ENCODE data around the gene SEC61B. TPM values are rescaled to one million over a fixed set of nuclear protein-coding genes. Genes with fewer than 3 reads are reported as not detected.

SEC61B gene
- total and polyA plus RNA-seq, 10 of the 15 experiments (the other 5 are each of a cell fraction or from before 2014, with no cell fraction given), result 108 to 747 (median 301) TPM

DNA sequence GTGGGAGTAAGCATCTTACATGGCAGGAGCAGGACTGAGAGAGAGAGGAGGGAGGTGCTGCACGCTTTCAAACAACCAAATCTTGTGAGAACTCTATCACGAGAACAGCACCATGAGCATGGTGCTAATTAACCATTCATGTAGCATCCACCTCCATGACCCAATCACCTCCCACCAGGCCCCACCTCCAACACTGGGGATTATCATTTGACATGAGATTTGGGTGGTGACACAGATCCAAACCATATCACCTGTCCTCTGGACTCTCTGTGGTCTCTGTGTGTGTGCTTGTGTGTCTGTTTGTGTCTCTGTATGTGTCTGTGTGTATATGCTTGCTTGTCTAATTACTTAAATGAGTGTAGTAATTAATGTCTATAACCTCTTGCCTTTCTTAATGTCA, 31.1 kb downstream of the SEC61B start (continued):
- TF ChIP-seq SMAD1 (IDR thresholded peaks at IDR 0.05; ENCODE audit: low read depth, partially characterized antibody), result no peak
- TF ChIP-seq, protein P1, sequence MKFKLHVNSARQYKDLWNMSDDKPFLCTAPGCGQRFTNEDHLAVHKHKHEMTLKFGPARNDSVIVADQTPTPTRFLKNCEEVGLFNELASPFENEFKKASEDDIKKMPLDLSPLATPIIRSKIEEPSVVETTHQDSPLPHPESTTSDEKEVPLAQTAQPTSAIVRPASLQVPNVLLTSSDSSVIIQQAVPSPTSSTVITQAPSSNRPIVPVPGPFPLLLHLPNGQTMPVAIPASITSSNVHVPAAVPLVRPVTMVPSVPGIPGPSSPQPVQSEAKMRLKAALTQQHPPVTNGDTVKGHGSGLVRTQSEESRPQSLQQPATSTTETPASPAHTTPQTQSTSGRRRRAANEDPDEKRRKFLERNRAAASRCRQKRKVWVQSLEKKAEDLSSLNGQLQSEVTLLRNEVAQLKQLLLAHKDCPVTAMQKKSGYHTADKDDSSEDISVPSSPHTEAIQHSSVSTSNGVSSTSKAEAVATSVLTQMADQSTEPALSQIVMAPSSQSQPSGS (IDR thresholded peaks at IDR 0.05; ENCODE audit: low read length), result peak; percentile 43; the same call in 1 of the 2 replicates
- TF ChIP-seq, protein P2, sequence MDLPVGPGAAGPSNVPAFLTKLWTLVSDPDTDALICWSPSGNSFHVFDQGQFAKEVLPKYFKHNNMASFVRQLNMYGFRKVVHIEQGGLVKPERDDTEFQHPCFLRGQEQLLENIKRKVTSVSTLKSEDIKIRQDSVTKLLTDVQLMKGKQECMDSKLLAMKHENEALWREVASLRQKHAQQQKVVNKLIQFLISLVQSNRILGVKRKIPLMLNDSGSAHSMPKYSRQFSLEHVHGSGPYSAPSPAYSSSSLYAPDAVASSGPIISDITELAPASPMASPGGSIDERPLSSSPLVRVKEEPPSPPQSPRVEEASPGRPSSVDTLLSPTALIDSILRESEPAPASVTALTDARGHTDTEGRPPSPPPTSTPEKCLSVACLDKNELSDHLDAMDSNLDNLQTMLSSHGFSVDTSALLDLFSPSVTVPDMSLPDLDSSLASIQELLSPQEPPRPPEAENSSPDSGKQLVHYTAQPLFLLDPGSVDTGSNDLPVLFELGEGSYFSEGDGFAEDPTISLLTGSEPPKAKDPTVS (IDR thresholded peaks at IDR 0.05; ENCODE audit: low read depth, low read length), result no peak

DNA sequence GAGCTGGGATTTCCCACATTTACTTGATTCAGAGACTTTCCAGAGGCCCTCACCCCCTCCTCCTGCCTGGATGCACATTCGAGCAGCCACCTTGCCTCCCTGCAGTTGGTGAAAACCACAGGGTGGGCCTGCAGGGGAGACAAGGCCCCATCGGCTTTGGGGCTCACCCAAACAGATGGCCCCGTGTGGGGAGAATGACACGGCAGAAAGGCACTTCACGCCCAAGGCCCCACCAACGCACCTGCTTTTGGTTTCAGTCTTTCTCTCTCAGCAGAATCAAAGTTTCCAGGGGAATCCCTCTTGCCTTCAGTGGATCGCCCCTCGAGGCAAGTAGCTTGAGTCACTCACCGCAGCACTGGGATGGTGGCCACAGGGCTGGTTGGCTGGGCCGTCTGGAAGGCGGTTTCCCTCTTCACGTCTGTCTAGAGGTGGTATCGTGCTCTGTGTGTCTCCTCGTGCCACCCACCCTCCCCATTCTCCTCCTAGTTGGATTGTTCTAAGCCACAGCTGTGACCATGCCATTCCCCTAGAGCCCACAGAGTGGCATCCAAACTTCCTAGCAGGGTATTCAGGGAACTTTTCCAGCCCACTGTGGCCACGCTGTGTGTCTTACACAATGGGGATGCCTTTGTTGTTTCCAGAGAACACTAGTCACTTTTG, 31.8 kb downstream of the SEC61B start:
- no peaks in the 10 kb centered on the region for H3K27me3 ChIP-seq (replicated peaks in 1 of 2; ENCODE audit: control insufficient read depth in 2 of 2, insufficient read depth in 2 of 2, low read length in 1 of 2)
- FAIRE-seq (peak; percentile 79), DNase-seq (ENCODE audit: low read depth, low spot score) (peak; percentile 90), ATAC-seq (peak; percentile 89)
- ChIA-PET CTCF (interaction anchor here (0.7 to 3.7 kb wide), 7 partner anchors 9 to 76 kb away, joined by 3 to 40 read pairs (median 4); no protein-coding TSS in a partner anchor), RAD21 (ENCODE audit: unreplicated experiment) (interaction anchor here (0.8 to 3.7 kb wide), 10 partner anchors 8 to 565 kb away, joined by 3 to 50 read pairs (median 6); no protein-coding TSS in a partner anchor), POLR2A (interaction anchor here (0.6 to 1.9 kb wide), 12 partner anchors 8 to 930 kb away, joined by 3 to 8 read pairs (median 4); partner anchors contain the start of genes ALG2 and SEC61B), SMC1A (ENCODE audit: uncharacterized antibody, unreplicated experiment) (interaction anchor here (0.8 to 3.7 kb wide), 15 partner anchors 10 to 115 kb away, joined by 3 to 50 read pairs (median 3); no protein-coding TSS in a partner anchor)
- in situ Hi-C loops (cut with MboI), result no loop called here
- peak overlapping the region; percentile 91 for H3K4me2 ChIP-seq (ENCODE audit: control insufficient read depth, insufficient read depth)
- H4K20me1 ChIP-seq (ENCODE audit: control insufficient read depth, insufficient read depth), result no peaks in the 10 kb centered on the region
- H3K4me3 ChIP-seq, result peak overlapping the region; percentile 29; the same call in 1 of the 2 replicates
- peaks cover 34% of the 10 kb centered on the region for H3K4me1 ChIP-seq (ENCODE audit: control insufficient read depth, insufficient read depth, low read length)
- no peaks in the 10 kb centered on the region for H3K79me2 ChIP-seq (ENCODE audit: control insufficient read depth, insufficient read depth, low read length)
- BruUV-seq (replicated peaks), result no TSS peak
- intact Hi-C loops (cut with micrococcal nuclease; ENCODE audit: unreplicated experiment), result loop anchor here (1.0 to 10.0 kb wide), 3 partner anchors 18 to 961 kb away; no protein-coding TSS in a partner anchor
- WGBS (ENCODE audit: insufficient coverage, insufficient replicate concordance, low lambda C conversion rate, missing lambda C conversion rate), result 3% methylated on average over 15 of the region's 15 CpGs
- peak overlapping the region; percentile 96 for H3K27ac ChIP-seq (ENCODE audit: control insufficient read depth, insufficient read depth)
- H3K9ac ChIP-seq (ENCODE audit: control insufficient read depth, insufficient read depth, low read length), result peak overlapping the region; percentile 76
- H2AFZ ChIP-seq (ENCODE audit: control insufficient read depth, low read depth, low read length), result peak overlapping the region; percentile 64
- no peaks in the 10 kb centered on the region for H3K36me3 ChIP-seq (ENCODE audit: control insufficient read depth in 2 of 2, insufficient read depth in 2 of 2, low read length in 1 of 2)
- no peaks in the 10 kb centered on the region for H3K9me3 ChIP-seq (replicated peaks; ENCODE audit: control insufficient read depth, insufficient read depth, low read length)
- peak; percentile 84 for TF ChIP-seq POU2F2 (IDR thresholded peaks at IDR 0.05; ENCODE audit: borderline replicate concordance, low read depth, low read length)
- TF ChIP-seq, protein P3, sequence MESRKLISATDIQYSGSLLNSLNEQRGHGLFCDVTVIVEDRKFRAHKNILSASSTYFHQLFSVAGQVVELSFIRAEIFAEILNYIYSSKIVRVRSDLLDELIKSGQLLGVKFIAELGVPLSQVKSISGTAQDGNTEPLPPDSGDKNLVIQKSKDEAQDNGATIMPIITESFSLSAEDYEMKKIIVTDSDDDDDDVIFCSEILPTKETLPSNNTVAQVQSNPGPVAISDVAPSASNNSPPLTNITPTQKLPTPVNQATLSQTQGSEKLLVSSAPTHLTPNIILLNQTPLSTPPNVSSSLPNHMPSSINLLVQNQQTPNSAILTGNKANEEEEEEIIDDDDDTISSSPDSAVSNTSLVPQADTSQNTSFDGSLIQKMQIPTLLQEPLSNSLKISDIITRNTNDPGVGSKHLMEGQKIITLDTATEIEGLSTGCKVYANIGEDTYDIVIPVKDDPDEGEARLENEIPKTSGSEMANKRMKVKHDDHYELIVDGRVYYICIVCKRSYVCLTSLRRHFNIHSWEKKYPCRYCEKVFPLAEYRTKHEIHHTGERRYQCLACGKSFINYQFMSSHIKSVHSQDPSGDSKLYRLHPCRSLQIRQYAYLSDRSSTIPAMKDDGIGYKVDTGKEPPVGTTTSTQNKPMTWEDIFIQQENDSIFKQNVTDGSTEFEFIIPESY (IDR thresholded peaks at IDR 0.05), result no peak
- TF ChIP-seq CBX3 (IDR thresholded peaks at IDR 0.05; ENCODE audit: borderline replicate concordance, low read depth), result no peak
- no peak for TF ChIP-seq RAD51 (IDR thresholded peaks at IDR 0.05)
- no peak for TF ChIP-seq RCOR1 (conservative IDR thresholded peaks at IDR 0.05; ENCODE audit: low read depth, low read length)
- TF ChIP-seq, protein P4, sequence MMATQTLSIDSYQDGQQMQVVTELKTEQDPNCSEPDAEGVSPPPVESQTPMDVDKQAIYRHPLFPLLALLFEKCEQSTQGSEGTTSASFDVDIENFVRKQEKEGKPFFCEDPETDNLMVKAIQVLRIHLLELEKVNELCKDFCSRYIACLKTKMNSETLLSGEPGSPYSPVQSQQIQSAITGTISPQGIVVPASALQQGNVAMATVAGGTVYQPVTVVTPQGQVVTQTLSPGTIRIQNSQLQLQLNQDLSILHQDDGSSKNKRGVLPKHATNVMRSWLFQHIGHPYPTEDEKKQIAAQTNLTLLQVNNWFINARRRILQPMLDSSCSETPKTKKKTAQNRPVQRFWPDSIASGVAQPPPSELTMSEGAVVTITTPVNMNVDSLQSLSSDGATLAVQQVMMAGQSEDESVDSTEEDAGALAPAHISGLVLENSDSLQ (IDR thresholded peaks at IDR 0.05), result peak; percentile 85
- TF ChIP-seq NR2F1 (conservative IDR thresholded peaks at IDR 0.05), result peak; percentile 58; the same call in 1 of the 2 replicates
- TF ChIP-seq HCFC1 (IDR thresholded peaks at IDR 0.05; ENCODE audit: low read length), result peak; percentile 18
- no peak for TF ChIP-seq YY1 (IDR thresholded peaks at IDR 0.05; ENCODE audit: low read depth, low read length)
- TF ChIP-seq, protein P5, sequence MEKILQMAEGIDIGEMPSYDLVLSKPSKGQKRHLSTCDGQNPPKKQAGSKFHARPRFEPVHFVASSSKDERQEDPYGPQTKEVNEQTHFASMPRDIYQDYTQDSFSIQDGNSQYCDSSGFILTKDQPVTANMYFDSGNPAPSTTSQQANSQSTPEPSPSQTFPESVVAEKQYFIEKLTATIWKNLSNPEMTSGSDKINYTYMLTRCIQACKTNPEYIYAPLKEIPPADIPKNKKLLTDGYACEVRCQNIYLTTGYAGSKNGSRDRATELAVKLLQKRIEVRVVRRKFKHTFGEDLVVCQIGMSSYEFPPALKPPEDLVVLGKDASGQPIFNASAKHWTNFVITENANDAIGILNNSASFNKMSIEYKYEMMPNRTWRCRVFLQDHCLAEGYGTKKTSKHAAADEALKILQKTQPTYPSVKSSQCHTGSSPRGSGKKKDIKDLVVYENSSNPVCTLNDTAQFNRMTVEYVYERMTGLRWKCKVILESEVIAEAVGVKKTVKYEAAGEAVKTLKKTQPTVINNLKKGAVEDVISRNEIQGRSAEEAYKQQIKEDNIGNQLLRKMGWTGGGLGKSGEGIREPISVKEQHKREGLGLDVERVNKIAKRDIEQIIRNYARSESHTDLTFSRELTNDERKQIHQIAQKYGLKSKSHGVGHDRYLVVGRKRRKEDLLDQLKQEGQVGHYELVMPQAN (conservative IDR thresholded peaks at IDR 0.05), result no peak

Measured in GM12878 (cell line).